Keratinocyte (primary cell): ENCODE data around the gene GIPC3.

ENCODE experiments used
- EZH2 ChIP-seq: IDR thresholded peaks from one replicate; pipeline ENCODE4 v1.6.1; 2012; ENCODE audit warnings: inconsistent platforms, mild to moderate bottlenecking, low read length, moderate library complexity
- TF ChIP-seq, protein P1 (sequence below), 3 experiments: IDR thresholded peaks in 1 of 3; conservative IDR thresholded peaks in 1 of 3; optimal IDR thresholded peaks in 1 of 3; 2 replicates in 2 of 3; 3 replicates in 1 of 3; pipeline versions ENCODE3 to v1.5.1; 2011; ENCODE audit warnings: low read length in 3 of 3, mild to moderate bottlenecking in 3 of 3, moderate library complexity in 2 of 3, control low read depth in 1 of 3, inconsistent platforms in 1 of 3; ENCODE audit not compliant: insufficient read depth in 2 of 3; ENCODE audit errors: extremely low read depth in 1 of 3

- TF ChIP-seq, protein P1, sequence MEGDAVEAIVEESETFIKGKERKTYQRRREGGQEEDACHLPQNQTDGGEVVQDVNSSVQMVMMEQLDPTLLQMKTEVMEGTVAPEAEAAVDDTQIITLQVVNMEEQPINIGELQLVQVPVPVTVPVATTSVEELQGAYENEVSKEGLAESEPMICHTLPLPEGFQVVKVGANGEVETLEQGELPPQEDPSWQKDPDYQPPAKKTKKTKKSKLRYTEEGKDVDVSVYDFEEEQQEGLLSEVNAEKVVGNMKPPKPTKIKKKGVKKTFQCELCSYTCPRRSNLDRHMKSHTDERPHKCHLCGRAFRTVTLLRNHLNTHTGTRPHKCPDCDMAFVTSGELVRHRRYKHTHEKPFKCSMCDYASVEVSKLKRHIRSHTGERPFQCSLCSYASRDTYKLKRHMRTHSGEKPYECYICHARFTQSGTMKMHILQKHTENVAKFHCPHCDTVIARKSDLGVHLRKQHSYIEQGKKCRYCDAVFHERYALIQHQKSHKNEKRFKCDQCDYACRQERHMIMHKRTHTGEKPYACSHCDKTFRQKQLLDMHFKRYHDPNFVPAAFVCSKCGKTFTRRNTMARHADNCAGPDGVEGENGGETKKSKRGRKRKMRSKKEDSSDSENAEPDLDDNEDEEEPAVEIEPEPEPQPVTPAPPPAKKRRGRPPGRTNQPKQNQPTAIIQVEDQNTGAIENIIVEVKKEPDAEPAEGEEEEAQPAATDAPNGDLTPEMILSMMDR (optimal IDR thresholded peaks at IDR 0.05 in 1 of 3, IDR thresholded peaks at IDR 0.05 in 1 of 3, conservative IDR thresholded peaks at IDR 0.05 in 1 of 3; ENCODE audit: extremely low read depth in 1 of 3, insufficient read depth in 2 of 3, low read length in 3 of 3) = no peak
- TF ChIP-seq EZH2 = no peak
Observed at GRCh38 chr19:3575949-3576673, 9.2 kb upstream of the GIPC3 start.
